Erythroblast (primary cell): ENCODE results near the gene DTNB.

Source experiments
- GATA1 ChIP-seq: IDR thresholded peaks from 2 replicates; pipeline ENCODE4 v1.6.1; 2011; ENCODE audit warnings: low read depth, mild to moderate bottlenecking, control low read depth, low read length, moderate library complexity
- POLR2A ChIP-seq: IDR thresholded peaks from 2 replicates; pipeline ENCODE4 v1.6.1; 2011; ENCODE audit warnings: mild to moderate bottlenecking, low read length

- TF ChIP-seq POLR2A (no peak), GATA1 (no peak)
Measured at GRCh38 chr2:25414781-25415180, 258.6 kb downstream of the DTNB start.
